Measurements from ENCODE around the gene RXRA. TPM values are rescaled to one million over a fixed set of nuclear protein-coding genes. Genes with fewer than 3 reads are reported as not detected.

RXRA gene
- total and polyA plus RNA-seq, 5 donors from 2014 or later = 0.29 to 13.6 (median 1.4) TPM

- H3K27ac Mint-ChIP-seq = peak overlapping the region in 1 of 3 donors; percentile 67
These were observed 132.9 kb downstream of the RXRA start for GRCh38 chr9:134459164-134459563.

DNA sequence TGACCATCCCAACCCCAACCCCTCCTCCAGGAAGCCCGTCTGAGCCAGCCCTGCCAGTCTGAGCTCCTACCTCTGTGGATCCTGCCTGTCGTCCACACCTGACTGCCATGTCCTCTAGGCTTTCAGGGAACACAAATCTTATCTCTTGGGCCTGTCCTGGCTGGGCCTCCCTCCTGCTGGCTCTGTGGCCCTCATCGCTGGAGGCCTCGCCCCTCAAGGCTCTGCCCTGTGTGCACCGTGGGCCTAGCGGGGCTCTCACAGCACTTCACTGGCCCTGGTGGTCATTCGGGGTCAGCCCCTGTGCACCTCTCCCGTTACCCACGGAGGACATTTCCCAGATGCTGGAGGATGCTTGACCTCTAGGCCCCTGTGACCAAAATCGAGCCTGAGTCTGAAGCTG lies 133.3 kb downstream of the RXRA start:
- H3K4me3 Mint-ChIP-seq = no peak overlapping the region
- no peaks in the 10 kb centered on the region for H3K36me3 Mint-ChIP-seq
- peaks cover 18% of the 10 kb centered on the region for H3K4me1 ChIP-seq (ENCODE audit: control insufficient read depth, insufficient read depth, low read length, poor library complexity, severe bottlenecking)
- no peak for DNase-seq
- H3K4me1 Mint-ChIP-seq = peaks cover 0 to 21% (median 6%) of the 10 kb centered on the region in 4 donors
- H3K27me3 ChIP-seq (ENCODE audit: control insufficient read depth, insufficient read depth, low read length) = no peaks in the 10 kb centered on the region
- ATAC-seq (ENCODE audit: low read depth in 2 of 2) = no peak
- H3K27me3 Mint-ChIP-seq = peaks cover 4% of the 10 kb centered on the region
- H3K4me3 ChIP-seq (ENCODE audit: low read depth, low read length) = no peak overlapping the region
- H3K36me3 ChIP-seq (ENCODE audit: control insufficient read depth, insufficient read depth, low read length) = no peaks in the 10 kb centered on the region
- no peak overlapping the region for H3K27ac ChIP-seq (ENCODE audit: insufficient read depth, low read length, poor library complexity, severe bottlenecking)
- peaks cover 0 to 2% (median 0%) of the 10 kb centered on the region in 7 donors for H3K9me3 Mint-ChIP-seq
- H3K9me3 ChIP-seq (ENCODE audit: control insufficient read depth in 2 of 2, low read length in 2 of 2) = no peaks in the 10 kb centered on the region
- H3K27ac Mint-ChIP-seq = no peak overlapping the region

More at GRCh38 chr9:134459164-134459563, 132.9 kb downstream of the RXRA start:
- Histone ChIP-seq H3K36me3 (ENCODE audit: control insufficient read depth, insufficient read depth, low read length) (no peaks in the 10 kb centered on the region), H3K27ac (ENCODE audit: insufficient read depth, low read length, poor library complexity, severe bottlenecking) (no peak overlapping the region), H3K9me3 (ENCODE audit: control insufficient read depth in 2 of 2, low read length in 2 of 2) (no peaks in the 10 kb centered on the region), H3K4me1 (ENCODE audit: control insufficient read depth, insufficient read depth, low read length, poor library complexity, severe bottlenecking) (peaks cover 18% of the 10 kb centered on the region), H3K4me3 (ENCODE audit: low read depth, low read length) (no peak overlapping the region), H3K27me3 (ENCODE audit: control insufficient read depth, insufficient read depth, low read length) (no peaks in the 10 kb centered on the region)
- no peak for ATAC-seq (ENCODE audit: low read depth in 2 of 2)
- Mint-ChIP-seq H3K27me3 (peaks cover 4% of the 10 kb centered on the region), H3K4me1 (peaks cover 0 to 21% (median 6%) of the 10 kb centered on the region in 4 donors), H3K36me3 (no peaks in the 10 kb centered on the region), H3K9me3 (peaks cover 0 to 2% (median 0%) of the 10 kb centered on the region in 7 donors), H3K4me3 (no peak overlapping the region)
- no peak for DNase-seq

GRCh38 chr9:134460206-134460605 lies 134.0 kb downstream of the RXRA start:
- Histone ChIP-seq H3K36me3 (ENCODE audit: control insufficient read depth, insufficient read depth, low read length) (no peaks in the 10 kb centered on the region), H3K27ac (ENCODE audit: insufficient read depth, low read length, poor library complexity, severe bottlenecking) (no peak overlapping the region), H3K9me3 (ENCODE audit: control insufficient read depth in 2 of 2, low read length in 2 of 2) (no peaks in the 10 kb centered on the region), H3K4me3 (ENCODE audit: low read depth, low read length) (no peak overlapping the region), H3K4me1 (ENCODE audit: control insufficient read depth, insufficient read depth, low read length, poor library complexity, severe bottlenecking) (peaks cover 18% of the 10 kb centered on the region), H3K27me3 (ENCODE audit: control insufficient read depth, insufficient read depth, low read length) (no peaks in the 10 kb centered on the region)
- ATAC-seq (ENCODE audit: low read depth in 2 of 2) = no peak
- H3K9me3 Mint-ChIP-seq = peaks cover 0 to 2% (median 0%) of the 10 kb centered on the region in 7 donors
- no peaks in the 10 kb centered on the region for H3K36me3 Mint-ChIP-seq
- H3K4me3 Mint-ChIP-seq = no peak overlapping the region
- no peak overlapping the region for H3K27ac Mint-ChIP-seq
- peaks cover 4% of the 10 kb centered on the region for H3K27me3 Mint-ChIP-seq
- no peak for DNase-seq
- peaks cover 0 to 21% (median 6%) of the 10 kb centered on the region in 4 donors for H3K4me1 Mint-ChIP-seq

DNA sequence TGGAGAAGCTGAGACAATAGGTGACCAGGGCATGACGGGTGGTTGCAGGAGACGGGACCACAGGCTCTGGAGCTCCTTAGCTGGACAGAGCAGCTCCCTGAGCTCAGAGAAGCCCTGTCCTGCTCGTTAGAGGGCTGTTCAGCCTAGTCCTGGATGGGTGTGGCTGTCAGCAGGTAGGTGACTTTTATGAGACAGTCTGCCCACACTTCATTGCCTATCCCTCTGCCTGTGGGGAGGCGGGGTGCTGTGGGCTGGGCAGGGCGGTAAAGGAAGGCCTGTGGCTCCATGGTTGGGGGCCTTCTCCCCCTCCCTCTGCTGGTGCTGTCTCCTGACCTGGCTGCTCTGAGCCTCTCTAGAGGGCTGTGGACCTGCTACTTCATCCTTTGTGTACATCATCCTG lies 134.6 kb downstream of the RXRA start:
- no peak for ATAC-seq (ENCODE audit: low read depth in 2 of 2)
- Mint-ChIP-seq H3K27me3 (peaks cover 4% of the 10 kb centered on the region), H3K9me3 (peaks cover 0 to 2% (median 0%) of the 10 kb centered on the region in 7 donors), H3K4me1 (peaks cover 0 to 19% (median 6%) of the 10 kb centered on the region in 4 donors), H3K4me3 (no peak overlapping the region), H3K27ac (peak overlapping the region in 1 of 3 donors; percentile 26), H3K36me3 (no peaks in the 10 kb centered on the region)
- H3K27me3 ChIP-seq (ENCODE audit: control insufficient read depth, insufficient read depth, low read length) = no peaks in the 10 kb centered on the region
- peaks cover 15% of the 10 kb centered on the region for H3K4me1 ChIP-seq (ENCODE audit: control insufficient read depth, insufficient read depth, low read length, poor library complexity, severe bottlenecking)
- H3K36me3 ChIP-seq (ENCODE audit: control insufficient read depth, insufficient read depth, low read length) = no peaks in the 10 kb centered on the region
- no peak overlapping the region for H3K4me3 ChIP-seq (ENCODE audit: low read depth, low read length)
- H3K9me3 ChIP-seq (ENCODE audit: control insufficient read depth in 2 of 2, low read length in 2 of 2) = no peaks in the 10 kb centered on the region
- H3K27ac ChIP-seq (ENCODE audit: insufficient read depth, low read length, poor library complexity, severe bottlenecking) = no peak overlapping the region
- no peak for DNase-seq

DNA sequence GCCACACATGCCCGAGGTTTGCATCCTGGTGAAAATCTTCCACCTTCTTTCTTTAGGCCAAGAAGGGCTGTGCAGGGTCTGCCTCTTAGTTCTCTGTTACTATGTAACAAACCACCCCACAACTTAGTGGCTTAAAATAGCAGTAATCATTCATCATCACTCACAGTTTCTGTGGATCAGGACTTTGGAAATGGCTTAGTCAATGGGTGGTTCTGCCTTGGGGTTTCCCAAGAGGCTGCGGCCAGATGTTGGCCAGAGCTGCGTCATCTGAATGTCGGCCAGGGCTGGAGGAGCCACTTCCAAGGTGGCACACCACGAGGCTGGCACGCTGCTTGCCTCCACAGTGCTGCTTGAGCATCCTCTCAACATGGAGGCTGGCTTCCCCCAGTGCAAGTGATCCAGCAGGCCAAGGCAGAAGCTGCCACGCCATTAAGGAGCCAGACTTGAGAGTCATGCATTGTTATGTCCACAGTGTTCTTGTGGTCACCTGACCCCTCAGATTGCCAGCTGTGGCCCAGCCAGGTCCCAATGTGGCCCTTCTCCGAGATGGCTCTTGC lies 135.2 kb downstream of the RXRA start:
- no peak for ATAC-seq (ENCODE audit: low read depth in 2 of 2)
- DNase-seq = no peak
- no peaks in the 10 kb centered on the region for H3K27me3 ChIP-seq (ENCODE audit: control insufficient read depth, insufficient read depth, low read length)
- no peaks in the 10 kb centered on the region for H3K9me3 ChIP-seq (ENCODE audit: control insufficient read depth in 2 of 2, low read length in 2 of 2)
- Mint-ChIP-seq H3K27ac (no peak overlapping the region), H3K4me3 (no peak overlapping the region), H3K27me3 (peaks cover under 1% of the 10 kb centered on the region), H3K4me1 (peaks cover 0 to 15% (median 1%) of the 10 kb centered on the region in 4 donors), H3K9me3 (no peaks in the 10 kb centered on the region), H3K36me3 (no peaks in the 10 kb centered on the region)
- peaks cover 9% of the 10 kb centered on the region for H3K4me1 ChIP-seq (ENCODE audit: control insufficient read depth, insufficient read depth, low read length, poor library complexity, severe bottlenecking)
- no peaks in the 10 kb centered on the region for H3K36me3 ChIP-seq (ENCODE audit: control insufficient read depth, insufficient read depth, low read length)
- H3K4me3 ChIP-seq (ENCODE audit: low read depth, low read length) = no peak overlapping the region
- H3K27ac ChIP-seq (ENCODE audit: insufficient read depth, low read length, poor library complexity, severe bottlenecking) = no peak overlapping the region

GRCh38 chr9:134462318-134462717 lies 136.1 kb downstream of the RXRA start:
- H3K27ac ChIP-seq (ENCODE audit: insufficient read depth, low read length, poor library complexity, severe bottlenecking) = no peak overlapping the region
- no peak overlapping the region for H3K4me3 Mint-ChIP-seq
- no peaks in the 10 kb centered on the region for H3K27me3 ChIP-seq (ENCODE audit: control insufficient read depth, insufficient read depth, low read length)
- no peak overlapping the region for H3K27ac Mint-ChIP-seq
- no peaks in the 10 kb centered on the region for H3K9me3 Mint-ChIP-seq
- no peak for DNase-seq
- no peak for ATAC-seq (ENCODE audit: low read depth in 2 of 2)
- no peak overlapping the region for H3K4me3 ChIP-seq (ENCODE audit: low read depth, low read length)
- H3K36me3 Mint-ChIP-seq = no peaks in the 10 kb centered on the region
- H3K27me3 Mint-ChIP-seq = no peaks in the 10 kb centered on the region
- no peaks in the 10 kb centered on the region for H3K36me3 ChIP-seq (ENCODE audit: control insufficient read depth, insufficient read depth, low read length)
- H3K9me3 ChIP-seq (ENCODE audit: control insufficient read depth in 2 of 2, low read length in 2 of 2) = no peaks in the 10 kb centered on the region
- peaks cover under 1% of the 10 kb centered on the region for H3K4me1 ChIP-seq (ENCODE audit: control insufficient read depth, insufficient read depth, low read length, poor library complexity, severe bottlenecking)
- H3K4me1 Mint-ChIP-seq = peaks cover 0 to 7% (median 0%) of the 10 kb centered on the region in 4 donors

DNA sequence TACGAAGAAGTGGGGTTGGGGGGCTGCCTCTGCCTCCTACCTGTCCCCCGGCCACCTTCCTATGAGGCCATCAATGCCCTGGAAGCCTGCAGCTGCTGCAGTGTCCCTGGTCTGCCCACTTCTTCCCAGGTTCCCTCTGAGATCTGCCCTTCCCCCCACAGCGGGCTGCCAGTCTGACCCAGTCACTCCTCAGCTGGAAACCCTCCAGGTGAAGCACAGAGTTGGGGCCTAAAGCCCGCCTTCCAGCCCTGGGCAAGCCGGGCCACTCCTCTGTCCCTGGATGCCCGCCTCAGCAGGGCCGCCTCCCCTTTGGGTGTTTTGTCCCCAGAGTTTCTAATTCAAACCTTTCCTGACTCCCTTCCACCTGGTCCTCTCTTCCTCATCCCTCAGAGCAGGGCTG lies 137.0 kb downstream of the RXRA start:
- DNase-seq (no peak), ATAC-seq (ENCODE audit: low read depth in 2 of 2) (no peak)
- H3K27me3 ChIP-seq (ENCODE audit: control insufficient read depth, insufficient read depth, low read length) = no peaks in the 10 kb centered on the region
- no peaks in the 10 kb centered on the region for H3K27me3 Mint-ChIP-seq
- H3K9me3 ChIP-seq (ENCODE audit: control insufficient read depth in 2 of 2, low read length in 2 of 2) = no peaks in the 10 kb centered on the region
- no peak overlapping the region for H3K4me3 Mint-ChIP-seq
- no peaks in the 10 kb centered on the region for H3K9me3 Mint-ChIP-seq
- no peak overlapping the region for H3K4me3 ChIP-seq (ENCODE audit: low read depth, low read length)
- H3K36me3 ChIP-seq (ENCODE audit: control insufficient read depth, insufficient read depth, low read length) = no peaks in the 10 kb centered on the region
- no peak overlapping the region for H3K27ac ChIP-seq (ENCODE audit: insufficient read depth, low read length, poor library complexity, severe bottlenecking)
- H3K4me1 ChIP-seq (ENCODE audit: control insufficient read depth, insufficient read depth, low read length, poor library complexity, severe bottlenecking) = no peaks in the 10 kb centered on the region
- H3K4me1 Mint-ChIP-seq = no peaks in the 10 kb centered on the region
- no peaks in the 10 kb centered on the region for H3K36me3 Mint-ChIP-seq
- H3K27ac Mint-ChIP-seq = peak overlapping the region in 1 of 3 donors; percentile 51

DNA sequence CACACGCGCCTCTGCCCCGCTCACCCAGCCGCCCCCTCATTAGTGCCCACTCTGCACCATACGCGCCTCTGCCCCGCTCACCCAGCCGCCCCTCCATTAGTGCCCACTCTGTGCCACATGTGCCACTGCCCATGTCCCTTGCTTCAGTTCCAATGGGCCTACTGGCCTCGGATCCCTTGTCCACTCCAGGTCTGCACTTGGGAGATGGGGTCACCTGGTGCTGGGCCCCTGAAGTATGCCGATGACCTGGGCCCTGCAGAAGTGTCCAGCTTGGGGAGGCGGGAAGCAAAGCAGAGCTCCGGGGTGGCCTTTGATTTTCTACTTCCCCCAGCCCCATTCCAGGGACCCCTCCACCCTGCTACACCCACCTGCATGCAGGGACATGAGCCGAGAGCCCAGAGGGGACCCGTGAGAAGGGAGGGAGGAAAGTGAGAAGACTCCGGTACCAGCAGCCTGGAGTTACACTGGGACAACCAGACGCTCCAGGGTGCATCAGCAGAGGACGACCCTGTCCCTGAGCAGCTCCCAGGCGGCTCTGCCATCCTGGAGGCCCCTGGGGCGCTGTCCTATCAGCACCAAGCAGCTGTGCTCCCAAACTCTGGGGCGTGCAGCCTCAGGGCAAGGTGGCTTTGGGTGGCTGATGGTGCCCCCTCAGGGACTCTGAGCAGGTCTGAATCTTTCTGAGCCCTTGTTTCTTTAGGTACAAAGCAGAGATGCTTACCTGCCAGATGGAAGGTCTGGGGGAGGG lies 140.8 kb downstream of the RXRA start:
- Histone ChIP-seq H3K4me3 (ENCODE audit: low read depth, low read length) (no peak overlapping the region), H3K9me3 (ENCODE audit: control insufficient read depth in 2 of 2, low read length in 2 of 2) (no peaks in the 10 kb centered on the region), H3K27ac (ENCODE audit: insufficient read depth, low read length, poor library complexity, severe bottlenecking) (no peak overlapping the region), H3K36me3 (ENCODE audit: control insufficient read depth, insufficient read depth, low read length) (no peaks in the 10 kb centered on the region), H3K4me1 (ENCODE audit: control insufficient read depth, insufficient read depth, low read length, poor library complexity, severe bottlenecking) (no peaks in the 10 kb centered on the region), H3K27me3 (ENCODE audit: control insufficient read depth, insufficient read depth, low read length) (no peaks in the 10 kb centered on the region)
- no peaks in the 10 kb centered on the region for H3K9me3 Mint-ChIP-seq
- H3K4me1 Mint-ChIP-seq = no peaks in the 10 kb centered on the region
- no peak overlapping the region for H3K4me3 Mint-ChIP-seq
- ATAC-seq (ENCODE audit: low read depth in 2 of 2) (no peak), DNase-seq (no peak)
- no peaks in the 10 kb centered on the region for H3K36me3 Mint-ChIP-seq
- no peak overlapping the region for H3K27ac Mint-ChIP-seq
- H3K27me3 Mint-ChIP-seq = no peaks in the 10 kb centered on the region

All from CD4-positive, CD25-positive, alpha-beta regulatory T cell (primary cell).